Right lung (tissue), 10 donors: ENCODE data around the gene CSTA. TPM values are rescaled to one million over a fixed set of nuclear protein-coding genes. Genes with fewer than 3 reads are reported as not detected.

ENCODE experiments used
- DNase-seq, 2 donors: peaks; one replicate each; pipeline ENCODE4 v3.0.0-alpha.2; 2013
- long read RNA-seq, 8 donors: transcript quantifications; one replicate each; lab custom pipeline, GENCODE V29; 2026
- polyA plus RNA-seq, 5 donors: library from polyadenylated mRNA; unstranded; fragments of 120-200 nt; gene quantifications; one replicate each; pipeline versions ENCODE4 v1.2.1 to v1.2.3, GENCODE V29; 2013; ENCODE audit warnings: inconsistent platforms in 1 of 5, low replicate concordance in 1 of 5; ENCODE audit not compliant: insufficient read length in 5 of 5, insufficient read depth in 1 of 5

CSTA gene, protein sequence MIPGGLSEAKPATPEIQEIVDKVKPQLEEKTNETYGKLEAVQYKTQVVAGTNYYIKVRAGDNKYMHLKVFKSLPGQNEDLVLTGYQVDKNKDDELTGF
- 1 to 10 TPM in 3 of 5 donors, under 1 TPM in 2; 0.83 to 1.1 (median 1.0) TPM for polyA plus RNA-seq
- long read RNA-seq, donor 1, partial matches to known transcripts: 0 of 4 reads
- long read RNA-seq, donor 1, other reads (novel, unspliced or antisense): 0 of 4 reads
- long read RNA-seq, donor 2: 0 reads
- long read RNA-seq, donor 3, partial matches to known transcripts: 0 of 1 reads
- long read RNA-seq, donor 3, other reads (novel, unspliced or antisense): 0 of 1 reads
- long read RNA-seq, donor 4: 0 reads
- long read RNA-seq, donor 5, partial matches to known transcripts: 0 of 4 reads
- long read RNA-seq, donor 5, other reads (novel, unspliced or antisense): 0 of 4 reads
- long read RNA-seq, donor 6, partial matches to known transcripts: 26 of 47 reads
- long read RNA-seq, donor 6, other reads (novel, unspliced or antisense): 21 of 47 reads
- long read RNA-seq, donor 7, partial matches to known transcripts: 0 of 1 reads
- long read RNA-seq, donor 7, other reads (novel, unspliced or antisense): 0 of 1 reads
- long read RNA-seq, donor 8, partial matches to known transcripts: 0 of 2 reads
- long read RNA-seq, donor 8, other reads (novel, unspliced or antisense): 0 of 2 reads

DNA sequence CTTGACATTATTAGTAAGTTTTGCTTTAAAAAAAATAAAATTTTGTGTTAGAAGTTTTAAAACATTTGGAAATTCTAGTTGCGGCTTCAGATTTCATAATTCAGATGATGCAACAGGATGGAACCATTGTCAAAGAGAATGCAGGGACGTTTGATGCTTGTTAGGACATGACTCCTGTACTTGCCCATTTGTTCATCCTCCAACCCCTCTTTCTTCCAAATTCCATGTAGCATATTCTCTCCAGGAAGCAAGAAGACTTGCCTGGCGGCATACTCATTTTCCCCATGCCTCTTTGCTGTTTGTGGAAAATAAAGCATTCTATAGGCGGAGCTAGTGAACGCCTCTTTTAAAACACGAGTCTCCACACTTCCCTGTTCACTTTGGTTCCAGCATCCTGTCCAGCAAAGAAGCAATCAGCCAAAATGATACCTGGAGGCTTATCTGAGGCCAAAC, at the start of gene CSTA:
CSTA (plus strand) TSS at position 378 of the 453 bp plus-strand sequence; CDS start at position 423, 45 bp downstream.
- DNase-seq: no peak

DNA sequence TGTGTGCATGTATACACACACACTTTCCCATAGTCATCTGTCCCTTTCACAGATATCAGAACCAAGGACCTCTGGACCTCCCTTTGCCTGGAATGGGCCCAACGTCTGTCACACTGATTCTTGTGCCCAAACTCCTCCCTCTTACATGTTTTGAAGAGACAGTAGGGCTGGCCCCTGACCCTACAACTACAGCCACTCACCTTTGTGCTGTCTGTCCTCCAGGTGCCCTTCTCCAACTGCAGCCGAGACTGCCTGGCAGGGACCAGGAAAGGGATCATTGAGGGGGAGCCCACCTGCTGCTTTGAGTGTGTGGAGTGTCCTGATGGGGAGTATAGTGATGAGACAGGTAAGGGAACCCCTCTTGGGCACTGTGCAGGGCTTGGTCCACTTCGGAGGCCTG, 43.2 kb upstream of the CSTA start:
- no peak for DNase-seq

DNA sequence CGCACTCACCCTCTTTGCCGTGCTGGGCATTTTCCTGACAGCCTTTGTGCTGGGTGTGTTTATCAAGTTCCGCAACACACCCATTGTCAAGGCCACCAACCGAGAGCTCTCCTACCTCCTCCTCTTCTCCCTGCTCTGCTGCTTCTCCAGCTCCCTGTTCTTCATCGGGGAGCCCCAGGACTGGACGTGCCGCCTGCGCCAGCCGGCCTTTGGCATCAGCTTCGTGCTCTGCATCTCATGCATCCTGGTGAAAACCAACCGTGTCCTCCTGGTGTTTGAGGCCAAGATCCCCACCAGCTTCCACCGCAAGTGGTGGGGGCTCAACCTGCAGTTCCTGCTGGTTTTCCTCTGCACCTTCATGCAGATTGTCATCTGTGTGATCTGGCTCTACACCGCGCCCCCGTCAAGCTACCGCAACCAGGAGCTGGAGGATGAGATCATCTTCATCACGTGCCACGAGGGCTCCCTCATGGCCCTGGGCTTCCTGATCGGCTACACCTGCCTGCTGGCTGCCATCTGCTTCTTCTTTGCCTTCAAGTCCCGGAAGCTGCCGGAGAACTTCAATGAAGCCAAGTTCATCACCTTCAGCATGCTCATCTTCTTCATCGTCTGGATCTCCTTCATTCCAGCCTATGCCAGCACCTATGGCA, 41.1 kb upstream of the CSTA start:
- no peak for DNase-seq

DNA sequence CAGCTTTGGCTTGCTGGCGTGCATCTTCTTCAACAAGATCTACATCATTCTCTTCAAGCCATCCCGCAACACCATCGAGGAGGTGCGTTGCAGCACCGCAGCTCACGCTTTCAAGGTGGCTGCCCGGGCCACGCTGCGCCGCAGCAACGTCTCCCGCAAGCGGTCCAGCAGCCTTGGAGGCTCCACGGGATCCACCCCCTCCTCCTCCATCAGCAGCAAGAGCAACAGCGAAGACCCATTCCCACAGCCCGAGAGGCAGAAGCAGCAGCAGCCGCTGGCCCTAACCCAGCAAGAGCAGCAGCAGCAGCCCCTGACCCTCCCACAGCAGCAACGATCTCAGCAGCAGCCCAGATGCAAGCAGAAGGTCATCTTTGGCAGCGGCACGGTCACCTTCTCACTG, 40.6 kb upstream of the CSTA start:
- DNase-seq: no peak

DNA sequence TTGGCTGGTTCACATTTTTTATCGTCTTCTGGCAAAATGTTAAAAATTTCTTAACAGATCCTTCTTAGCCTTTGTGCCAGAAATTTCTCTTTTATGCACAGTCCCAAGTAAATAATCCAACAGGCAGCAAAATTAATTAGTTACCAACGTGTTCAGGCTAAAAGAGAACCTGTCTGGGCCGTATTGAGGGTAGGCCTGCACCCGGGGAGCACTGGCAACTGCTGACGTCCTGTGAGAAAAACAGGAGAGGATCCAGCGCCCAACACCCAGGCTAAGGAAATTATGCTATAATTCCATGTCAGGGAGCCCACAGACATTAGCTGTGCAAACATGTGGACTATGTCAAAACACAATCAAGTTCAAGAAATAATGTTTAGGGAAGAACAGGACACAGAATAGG, 30.7 kb upstream of the CSTA start:
- peak in 1 of 2 donors; percentile 23 for DNase-seq

DNA sequence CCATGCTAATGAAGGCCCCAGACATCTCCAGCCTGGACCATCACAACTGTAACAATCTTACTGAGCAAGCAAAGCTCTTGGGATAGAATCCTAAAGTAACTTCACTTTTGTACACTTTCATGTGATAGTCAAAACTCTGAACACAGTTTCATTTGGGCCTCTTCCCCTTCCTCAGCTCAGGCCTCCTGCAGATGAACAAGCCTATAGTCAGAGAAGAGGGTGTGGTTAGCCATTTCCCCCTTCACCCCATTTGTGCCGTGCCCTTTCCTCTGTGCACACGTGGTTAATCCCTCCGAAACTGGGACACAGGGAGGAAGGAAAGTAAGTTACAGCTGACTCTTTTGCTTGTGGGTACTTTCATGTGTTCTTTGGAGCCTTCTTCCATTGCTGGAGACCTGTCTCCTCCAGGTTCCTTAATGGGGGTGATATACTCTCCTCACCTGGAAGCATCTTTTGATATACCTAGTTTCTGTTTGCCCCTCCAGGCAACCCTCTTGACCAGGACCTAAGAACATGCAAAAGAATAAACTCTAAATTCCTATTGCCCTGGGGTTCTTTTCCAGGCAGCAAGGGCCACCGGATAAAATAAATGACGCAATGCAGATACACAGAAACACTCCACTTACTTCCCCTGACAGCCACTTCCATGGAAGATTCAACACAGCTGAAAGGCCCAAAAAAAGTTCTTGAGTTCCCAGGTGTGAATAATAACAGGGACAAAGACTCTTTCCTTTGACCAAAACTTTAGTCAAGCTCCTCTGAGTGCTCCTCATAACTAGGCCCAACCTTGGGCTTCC, 29.6 kb upstream of the CSTA start:
- no peak for DNase-seq

DNA sequence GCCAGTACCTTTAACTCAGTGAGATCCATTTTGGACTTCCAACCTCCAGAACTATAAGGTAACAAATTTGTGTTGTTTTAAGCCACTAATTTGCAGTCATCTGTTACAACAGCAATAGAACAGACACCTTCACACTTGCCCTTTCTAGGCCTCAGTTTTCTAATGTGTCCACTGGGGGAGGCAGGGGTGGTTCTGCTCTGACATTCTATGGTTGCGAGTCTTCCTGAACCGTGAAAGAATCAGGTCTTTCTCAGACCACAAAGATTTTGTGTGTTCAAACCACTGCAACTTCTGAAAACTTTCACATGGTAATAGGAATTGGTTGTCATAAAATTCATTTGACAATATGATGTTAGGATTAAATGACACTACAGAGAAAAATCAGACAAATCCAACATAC, 26.8 kb upstream of the CSTA start:
- no peak for DNase-seq

DNA sequence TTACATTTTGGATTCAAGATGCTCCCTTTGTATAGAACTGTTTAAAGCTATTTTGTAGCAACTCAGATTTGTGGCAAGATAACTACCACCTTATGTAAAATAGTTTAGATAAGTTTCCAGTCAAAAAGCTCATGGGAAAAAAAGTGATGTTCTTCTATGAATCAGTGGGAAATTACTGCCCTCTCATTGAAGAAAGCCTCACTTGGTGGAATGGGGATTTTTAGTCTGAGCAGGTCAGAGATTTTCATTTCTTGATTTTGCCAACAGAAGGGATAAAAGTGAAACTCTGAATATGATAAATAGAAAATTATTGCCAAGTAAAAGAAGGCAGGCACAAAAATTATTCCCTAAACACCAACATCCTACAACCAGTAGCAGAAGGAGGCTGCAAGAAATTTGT, 25.8 kb upstream of the CSTA start:
- DNase-seq: no peak

DNA sequence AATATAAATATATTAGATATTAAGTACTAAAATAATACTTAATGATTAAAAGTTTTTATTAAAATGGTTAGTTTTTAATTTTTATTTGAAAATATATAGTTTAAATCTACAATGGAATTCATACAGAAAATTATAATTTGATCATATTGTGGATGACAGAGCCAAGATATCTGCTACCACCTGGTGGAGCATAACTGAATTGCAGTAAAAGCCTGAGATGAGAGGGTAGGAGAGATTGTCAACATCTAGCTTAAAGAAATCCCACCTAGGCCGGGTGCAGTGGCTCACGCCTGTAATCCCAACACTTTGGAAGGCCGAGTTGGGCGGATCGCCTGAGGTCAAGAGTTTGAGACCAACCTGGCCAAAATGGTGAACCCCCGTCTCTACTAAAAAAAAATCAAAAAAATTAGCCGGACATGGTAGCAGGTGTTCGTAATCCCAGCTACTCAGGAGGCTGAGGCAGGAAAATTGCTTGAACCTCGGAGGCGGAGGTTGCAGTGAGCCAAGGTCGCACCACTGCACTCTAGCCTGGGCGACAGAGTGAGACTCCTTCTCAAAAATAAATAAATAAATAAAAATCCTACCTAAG, 25.1 kb upstream of the CSTA start:
- DNase-seq: no peak

DNA sequence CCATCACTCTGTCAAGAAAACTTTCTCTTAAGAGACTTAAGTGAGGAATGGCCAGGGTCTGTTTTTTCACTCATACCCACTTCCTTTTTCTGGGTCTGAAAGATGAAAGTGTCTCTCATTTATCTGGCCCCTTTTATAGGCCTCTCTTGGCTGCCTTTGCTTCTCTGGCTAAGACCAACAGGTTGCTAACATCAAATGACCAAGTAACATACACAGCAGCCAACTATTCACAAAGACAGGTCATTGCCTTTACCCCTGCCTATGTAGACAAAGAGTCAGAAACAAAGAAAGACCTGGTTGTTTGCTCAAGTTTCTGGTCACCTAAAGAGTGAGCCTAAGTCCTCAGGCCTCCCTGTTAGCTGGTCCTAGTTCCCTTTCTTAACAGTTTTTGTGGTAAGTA, 24.0 kb upstream of the CSTA start:
- no peak for DNase-seq

DNA sequence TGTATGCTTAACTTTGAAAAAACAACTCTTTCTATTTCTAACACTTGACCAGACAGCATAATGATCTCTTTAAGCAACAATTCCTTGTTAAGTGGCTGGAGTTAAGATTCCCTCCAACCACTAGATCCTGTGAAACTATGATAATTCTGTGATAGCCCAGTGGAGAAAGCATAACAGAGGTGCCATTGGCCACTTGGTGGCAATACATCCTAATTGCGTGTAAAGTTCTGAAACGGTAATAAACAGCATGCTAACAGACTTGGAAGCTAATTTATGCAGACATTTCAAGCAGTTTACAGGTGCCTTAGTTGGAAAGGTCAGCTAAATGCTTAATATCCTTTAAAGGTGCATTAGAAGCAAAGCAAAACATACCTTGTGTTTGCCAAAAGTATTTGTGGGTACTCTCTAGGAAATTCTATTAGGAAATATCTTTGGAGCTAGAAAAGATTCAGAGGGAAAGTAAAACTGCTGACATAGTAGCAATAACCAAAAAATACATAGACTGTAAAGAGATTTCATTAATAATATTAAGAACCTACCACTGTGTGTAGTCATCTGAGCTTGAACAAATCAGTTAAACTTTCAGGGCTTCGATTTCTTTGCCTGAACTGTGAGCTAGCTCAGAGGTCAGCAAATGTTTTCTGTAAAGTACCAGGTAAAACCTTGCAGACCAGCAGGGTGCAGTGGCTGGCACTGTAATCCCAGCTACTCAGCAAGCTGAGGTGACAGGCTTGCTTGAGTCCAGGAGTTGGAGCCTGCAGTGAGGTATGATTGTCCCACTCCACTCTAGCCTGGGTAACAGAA, 19.0 kb upstream of the CSTA start:
- DNase-seq: no peak

DNA sequence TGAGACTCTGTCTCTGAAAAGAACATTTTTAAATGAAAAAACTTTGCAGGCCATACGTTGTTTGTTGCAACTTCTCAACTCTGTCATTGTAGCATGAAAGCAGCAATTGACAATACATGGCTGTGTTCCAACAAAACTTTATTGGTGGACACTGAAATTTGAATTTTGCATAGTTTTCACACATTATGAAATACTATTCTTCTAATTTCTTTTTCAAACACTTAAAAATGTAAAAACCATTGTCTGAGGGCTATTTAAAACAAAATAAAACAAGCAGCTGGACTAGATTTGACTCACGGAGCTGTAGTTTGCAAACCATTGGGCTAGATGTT, 18.5 kb upstream of the CSTA start:
- no peak for DNase-seq

DNA sequence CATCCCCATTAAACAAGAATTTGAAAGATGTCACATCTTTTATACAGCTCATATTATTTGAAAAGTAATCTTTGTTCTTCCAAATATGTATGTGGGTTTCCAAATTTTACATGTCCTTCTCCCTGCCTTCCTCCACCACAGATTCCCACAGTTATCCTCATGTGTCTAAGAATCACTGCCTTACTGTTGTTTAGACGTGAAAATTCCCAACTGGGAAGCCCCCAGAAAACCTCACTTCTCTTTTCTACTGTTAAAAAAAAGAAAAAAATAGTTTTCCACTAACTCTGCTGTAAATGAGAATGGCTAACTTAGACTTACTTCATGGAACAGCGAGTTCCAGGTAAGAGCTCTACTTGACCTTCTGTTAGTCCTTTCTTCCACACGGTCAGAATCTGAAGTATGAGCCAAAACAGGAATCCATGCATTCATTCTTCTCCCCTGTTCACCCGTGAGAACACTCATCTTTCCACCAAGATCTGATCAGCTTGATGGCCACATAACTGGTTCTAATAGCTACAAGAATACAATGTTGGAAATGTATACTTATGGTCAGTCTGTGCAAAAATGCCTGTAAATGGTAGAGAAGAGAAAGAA, 17.9 kb upstream of the CSTA start:
- no peak for DNase-seq

DNA sequence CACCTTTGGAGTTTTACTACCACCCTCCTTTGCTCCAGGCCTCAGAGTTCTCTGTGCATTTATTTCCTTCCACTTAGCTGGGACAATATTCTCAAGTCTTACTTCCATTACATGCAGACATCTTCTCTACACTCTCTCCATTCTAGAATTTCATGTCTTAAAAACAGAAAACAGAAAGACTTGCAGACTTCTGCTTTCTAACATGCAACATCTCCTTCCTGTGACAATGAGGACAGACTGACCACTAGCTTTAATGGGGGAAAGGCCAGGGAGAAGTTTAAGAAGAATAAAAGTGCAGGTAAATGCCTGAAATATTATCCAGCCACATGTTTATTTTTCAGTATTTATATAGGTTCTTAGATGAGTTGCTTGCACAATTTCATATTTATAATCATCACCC, 17.1 kb upstream of the CSTA start:
- DNase-seq: no peak

DNA sequence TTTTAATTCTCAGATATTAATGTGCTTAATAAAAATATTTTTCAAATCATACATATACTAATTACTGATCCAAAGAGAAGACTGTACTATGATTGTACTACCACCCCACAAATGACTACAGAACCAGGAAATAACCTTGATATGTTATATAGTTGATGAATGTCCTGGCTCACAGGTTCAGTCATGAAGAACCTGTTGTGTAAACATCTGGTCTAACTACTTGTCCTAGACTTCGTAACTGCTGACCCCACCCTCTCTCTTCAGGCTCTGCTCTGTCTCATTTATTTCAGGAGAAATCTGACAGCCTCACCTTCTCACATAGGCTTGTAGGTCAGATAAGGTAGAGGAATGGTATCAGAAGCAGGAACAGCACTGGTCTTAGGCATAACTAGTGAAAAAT, 14.7 kb upstream of the CSTA start:
- DNase-seq: no peak

DNA sequence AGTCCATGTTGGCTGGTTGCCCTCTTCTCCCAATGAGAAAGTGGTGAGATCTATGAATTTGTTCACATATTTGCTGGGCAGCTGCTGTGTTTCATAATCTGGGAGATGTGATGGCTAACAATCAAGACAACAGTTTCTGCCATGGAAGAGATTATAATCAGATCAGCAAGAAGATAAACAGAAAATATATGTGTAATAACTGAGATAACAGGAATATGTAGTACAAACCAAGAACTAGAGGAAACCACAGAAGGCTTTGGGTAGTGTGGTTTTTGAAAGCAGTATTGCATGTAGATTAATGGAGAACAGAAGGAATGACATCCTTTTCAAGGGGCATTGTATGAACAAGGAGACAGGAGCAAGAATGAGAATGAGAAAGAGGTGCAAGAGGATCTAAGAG, 12.2 kb upstream of the CSTA start:
- no peak for DNase-seq

DNA sequence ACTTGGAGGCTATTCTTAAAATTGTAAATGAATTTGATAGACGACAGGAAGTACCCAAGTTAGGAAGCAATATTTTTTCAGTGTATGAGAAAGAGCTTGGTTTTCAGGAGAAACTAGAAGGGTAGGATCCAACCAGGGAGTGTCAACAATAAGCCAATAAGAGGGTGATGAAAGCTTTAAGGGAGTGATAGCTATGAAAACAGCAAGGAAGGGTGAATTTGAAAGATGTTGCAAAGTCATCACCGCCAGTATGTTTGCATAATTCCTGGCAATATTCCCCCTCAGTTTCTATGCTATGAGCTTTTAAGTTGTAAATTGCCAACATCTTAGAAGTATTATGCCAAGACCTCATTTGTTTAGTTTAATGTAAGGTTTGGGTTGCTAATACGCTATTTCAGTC, 11.8 kb upstream of the CSTA start:
- peak; percentile 30 to 46 for DNase-seq

DNA sequence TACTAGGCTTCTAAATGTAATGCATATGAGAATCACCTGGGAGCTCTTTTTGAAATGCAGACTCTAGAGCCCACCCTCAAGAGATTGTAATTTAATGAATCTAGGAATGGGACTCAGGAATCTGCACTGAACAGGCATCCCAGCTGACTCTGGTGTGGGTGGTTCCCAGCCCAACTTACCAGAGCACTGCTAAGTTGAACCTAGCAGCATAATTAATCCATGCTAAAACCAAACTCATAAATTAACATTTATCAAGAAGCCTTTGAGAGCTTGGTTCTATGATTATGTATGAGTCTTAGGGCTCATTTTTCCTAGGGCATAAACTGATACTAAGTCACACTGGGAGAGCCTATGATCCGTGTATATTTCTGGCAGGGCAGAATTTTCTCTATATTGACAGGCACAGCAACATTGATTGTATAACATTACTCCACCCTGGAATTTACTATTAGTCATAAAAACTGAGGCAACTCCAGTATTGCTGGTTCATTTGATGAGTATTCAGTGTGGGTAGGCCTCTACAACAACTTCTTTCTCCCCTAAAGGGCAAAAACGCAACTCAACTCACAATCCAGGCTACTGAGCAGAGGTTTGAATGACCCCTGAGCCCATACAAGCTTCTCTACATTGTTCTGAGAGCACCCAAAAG, 10.7 kb upstream of the CSTA start:
- no peak for DNase-seq

DNA sequence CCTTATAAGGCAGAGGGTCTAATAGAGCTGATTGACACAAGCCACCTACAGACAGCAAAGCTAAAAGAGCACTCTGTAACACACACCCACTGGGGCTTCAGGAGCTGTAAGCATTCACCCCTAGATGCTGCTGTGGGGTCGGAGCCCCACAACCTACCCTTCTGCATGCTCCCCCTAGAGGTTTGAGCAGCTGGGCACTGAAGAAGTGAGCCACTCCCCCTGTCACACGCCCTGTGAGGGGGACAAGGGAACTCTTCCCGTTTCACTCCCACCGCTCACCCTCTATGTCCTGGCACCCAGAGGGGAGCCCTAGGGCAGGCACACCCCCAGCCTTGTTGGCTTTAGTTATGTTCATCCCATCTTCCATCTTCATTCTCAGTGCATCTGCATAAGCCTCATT, 9.4 kb upstream of the CSTA start:
- no peak for DNase-seq

DNA sequence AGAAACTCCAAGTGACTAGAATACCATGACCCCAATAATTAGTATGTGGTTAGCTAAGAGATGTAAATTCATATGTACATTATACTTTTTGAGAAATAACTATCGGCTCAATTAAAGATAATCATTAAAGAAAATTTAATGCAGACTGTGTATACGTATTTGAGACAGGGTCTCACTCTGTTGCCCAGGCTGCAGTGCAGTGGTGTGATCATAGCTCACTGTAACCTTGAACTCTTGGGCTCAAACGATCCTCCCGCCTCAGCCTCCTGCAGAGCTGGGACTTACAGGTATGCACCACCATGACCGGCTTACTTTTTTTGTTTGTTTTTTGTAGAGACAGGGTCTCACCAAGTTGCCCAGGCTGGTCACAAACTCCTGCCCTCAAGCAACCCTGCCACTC, 8.7 kb upstream of the CSTA start:
- DNase-seq: no peak
